HG03103 (cell line): ENCODE results near the gene SGK1.
"Not testable (repeated sequence)": the region's sequence is repeated elsewhere in the genome, so short reads cannot be mapped to it uniquely, and the experiment has no call there.

ENCODE experiments used
- ATAC-seq: cut with Tn5 transposase; IDR thresholded peaks from one replicate; pipeline ENCODE4 v1.9.1; 2021; ENCODE audit warnings: low read depth; ENCODE audit not compliant: unreplicated experiment

Gene SGK1

DNA sequence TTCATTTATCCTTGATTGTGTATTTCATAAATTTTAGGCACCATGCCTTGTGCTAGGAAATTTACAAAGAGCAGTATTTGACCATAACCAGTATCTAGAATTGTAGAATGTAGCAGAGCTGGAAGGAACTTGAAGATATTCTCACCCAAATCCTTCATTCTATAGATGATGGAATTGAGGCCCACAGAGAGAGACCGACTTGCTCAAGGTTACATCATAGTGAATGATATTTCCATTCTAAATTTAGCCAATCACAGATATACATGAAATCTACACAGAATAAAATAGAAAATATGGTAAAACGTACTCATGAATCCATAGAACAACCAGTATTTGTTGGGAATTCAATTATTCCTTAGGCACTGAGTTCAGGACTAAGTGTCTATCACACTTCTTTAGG is 10.9 kb upstream of the SGK1 start:
- no peak for ATAC-seq

GRCh38 chr6:134328138-134328537 is 10.2 kb upstream of the SGK1 start:
- no peak for ATAC-seq

DNA sequence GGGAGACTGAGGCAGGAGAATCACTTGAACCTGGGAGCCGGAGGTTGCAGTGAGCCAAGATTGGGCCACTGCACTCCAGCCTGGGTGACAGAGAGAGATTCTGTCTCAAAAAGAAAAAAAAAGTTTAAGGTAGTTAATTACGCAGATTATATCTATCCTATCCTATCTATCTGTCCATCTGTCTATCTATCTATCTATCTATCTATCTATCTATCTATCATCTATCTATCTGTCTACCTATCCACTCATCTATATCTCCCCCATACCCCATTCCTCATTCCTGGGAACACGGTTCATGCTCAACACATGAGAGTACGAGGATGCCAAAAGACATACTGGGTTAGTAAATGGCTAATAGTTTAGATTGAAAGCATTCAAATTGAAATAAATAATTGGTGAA is 8.3 kb upstream of the SGK1 start:
- not testable (repeated sequence) for ATAC-seq

DNA sequence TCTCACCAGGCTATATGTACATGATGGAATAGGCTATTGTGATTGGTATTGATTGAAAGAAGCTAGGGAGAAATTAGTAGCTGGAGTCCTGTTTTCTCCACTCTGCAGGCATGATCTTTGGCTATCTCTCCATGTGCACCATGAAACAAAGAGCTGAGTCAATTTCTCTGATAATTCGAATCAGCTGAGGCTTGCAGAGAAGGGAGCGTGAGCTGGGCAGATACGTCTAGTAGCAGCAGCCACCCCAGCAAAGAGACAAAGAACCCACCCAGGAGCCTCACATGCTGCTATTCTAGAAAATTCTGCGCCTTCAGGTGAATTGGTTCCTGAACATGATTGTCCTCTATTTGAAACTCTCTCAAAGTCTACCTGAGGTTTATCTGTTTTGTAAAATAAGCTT is 6.9 kb upstream of the SGK1 start:
- ATAC-seq = no peak

- ATAC-seq = no peak
These were observed 6.2 kb upstream of the SGK1 start for GRCh38 chr6:134324141-134324540.

DNA sequence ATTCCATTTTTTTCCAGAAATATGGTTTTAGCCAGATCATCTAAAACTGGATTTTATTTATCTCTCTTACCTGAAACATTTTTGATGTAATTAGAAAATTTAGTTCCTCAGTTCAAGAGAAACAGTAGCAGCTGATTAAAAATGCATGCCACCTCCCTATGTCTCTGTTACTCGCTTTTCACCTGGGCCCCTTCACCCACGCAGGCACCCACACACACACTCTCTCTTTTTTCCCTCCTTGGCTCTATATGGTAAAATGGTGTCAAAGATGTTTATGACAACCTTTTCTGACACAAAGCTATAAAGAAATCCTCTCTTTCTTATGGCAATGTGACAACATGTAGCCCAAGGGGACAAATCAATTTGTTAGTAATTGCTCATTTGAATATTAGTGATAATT is 5.8 kb upstream of the SGK1 start:
- no peak for ATAC-seq

- no peak for ATAC-seq
These were observed 5.4 kb upstream of the SGK1 start for GRCh38 chr6:134323294-134323693.

GRCh38 chr6:134322216-134322615 is 4.3 kb upstream of the SGK1 start:
- no peak for ATAC-seq

GRCh38 chr6:134321246-134321645 is 3.3 kb upstream of the SGK1 start:
- ATAC-seq = no peak

DNA sequence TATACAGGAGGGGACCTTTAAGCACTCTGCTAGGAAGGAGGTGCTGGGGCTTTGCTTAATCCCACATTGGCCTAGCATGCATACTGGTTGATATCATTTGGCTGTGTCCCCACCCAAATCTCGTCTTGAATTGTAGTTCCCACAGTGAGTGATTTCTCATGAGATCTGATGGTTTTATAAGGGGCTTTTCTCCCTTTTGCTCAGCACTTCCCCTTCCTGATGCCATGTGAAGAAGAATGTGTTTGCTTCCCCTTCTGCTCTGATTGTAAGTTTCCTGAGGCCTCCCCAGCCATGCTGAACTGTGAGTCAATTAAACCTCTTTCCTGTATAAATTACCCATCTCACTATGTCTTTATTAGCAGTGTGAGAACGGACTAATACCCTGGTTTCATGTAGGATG is 1.8 kb upstream of the SGK1 start:
- ATAC-seq = not testable (repeated sequence)

GRCh38 chr6:134318974-134319281 is 1.0 kb upstream of the SGK1 start:
- ATAC-seq = no peak

- ATAC-seq = no peak
These were observed 493 bp upstream of the SGK1 start for GRCh38 chr6:134318236-134318973.

DNA sequence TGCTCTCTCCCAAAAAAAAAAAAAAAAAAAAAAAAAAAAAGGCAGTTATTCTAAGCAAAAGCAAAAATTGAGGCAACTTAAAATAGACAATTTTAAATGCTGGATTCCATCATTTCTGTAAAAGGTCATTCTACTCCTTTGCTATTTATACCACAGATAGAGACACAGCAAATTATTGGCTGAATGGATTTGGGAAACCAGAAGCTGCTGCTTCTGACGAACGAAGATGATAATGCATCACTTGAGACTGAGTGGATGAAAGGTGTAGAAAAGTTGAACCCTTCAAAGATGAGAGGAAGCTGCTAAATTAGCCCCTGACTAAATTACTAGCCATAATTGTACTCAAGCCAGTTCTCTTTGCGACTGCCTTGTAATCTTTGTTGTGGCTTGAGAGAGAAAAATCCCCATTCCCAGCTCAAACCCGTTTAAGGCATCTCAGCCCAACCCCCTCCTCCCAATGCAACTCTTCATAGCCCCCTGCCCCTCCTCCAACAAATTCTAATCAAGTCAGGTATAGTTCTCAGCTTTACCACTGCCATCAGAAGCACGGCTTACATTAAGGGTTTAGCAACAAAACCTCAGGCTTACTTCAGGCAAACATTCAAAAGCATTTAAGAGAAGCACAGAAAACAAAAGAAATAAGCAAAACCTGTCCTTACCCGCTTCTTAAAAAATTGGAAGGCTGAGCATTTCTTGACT is 1.0 kb downstream of the SGK1 start:
- ATAC-seq = no peak

DNA sequence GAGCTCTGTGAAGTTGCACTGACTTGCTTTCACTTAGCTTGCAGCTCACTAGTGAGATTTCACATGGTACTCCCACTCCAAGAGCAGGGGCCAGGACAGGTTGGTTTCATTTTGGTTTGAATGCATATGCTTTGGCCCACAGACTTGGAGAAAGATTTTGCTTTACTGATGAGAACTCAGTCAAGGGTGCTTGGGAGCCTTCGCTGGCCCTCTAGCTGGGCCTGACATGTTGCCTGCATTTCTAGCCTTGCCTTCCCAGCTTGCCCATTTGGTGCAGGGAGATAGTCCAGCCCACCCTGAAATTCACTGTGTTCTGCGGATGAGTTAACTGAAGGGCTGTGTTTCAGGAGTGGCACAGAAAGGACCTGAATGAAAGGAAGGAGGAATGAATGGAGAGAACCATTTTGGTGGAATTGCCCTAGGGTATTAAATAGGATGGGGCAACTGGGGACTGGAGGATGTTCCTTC is 1.9 kb downstream of the SGK1 start:
- no peak for ATAC-seq

- no peak for ATAC-seq
These were observed 2.7 kb downstream of the SGK1 start for GRCh38 chr6:134315189-134315588.

- ATAC-seq = no peak
These were observed 3.7 kb downstream of the SGK1 start for GRCh38 chr6:134314006-134314821.

GRCh38 chr6:134312038-134312660 is 5.8 kb downstream of the SGK1 start:
- ATAC-seq = no peak

DNA sequence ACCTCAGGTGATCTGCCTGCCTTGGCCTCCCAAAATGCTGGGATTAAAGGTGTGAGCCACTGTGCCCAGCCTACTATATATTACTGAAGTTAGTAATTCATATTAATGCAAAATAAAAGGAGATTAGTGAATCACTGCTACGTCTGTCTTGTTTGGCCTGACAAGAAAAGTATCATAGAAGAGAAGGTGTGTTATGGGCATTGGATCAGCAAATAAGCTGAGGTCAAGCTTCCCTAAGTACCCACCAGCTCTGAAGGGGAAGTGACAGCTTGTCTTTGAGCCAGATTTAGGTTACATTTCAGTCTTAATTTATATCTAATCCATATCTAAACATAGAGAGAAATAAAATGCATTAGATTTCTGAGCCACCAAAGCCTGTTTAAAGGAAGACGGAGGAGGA is 7.1 kb downstream of the SGK1 start:
- no peak for ATAC-seq

DNA sequence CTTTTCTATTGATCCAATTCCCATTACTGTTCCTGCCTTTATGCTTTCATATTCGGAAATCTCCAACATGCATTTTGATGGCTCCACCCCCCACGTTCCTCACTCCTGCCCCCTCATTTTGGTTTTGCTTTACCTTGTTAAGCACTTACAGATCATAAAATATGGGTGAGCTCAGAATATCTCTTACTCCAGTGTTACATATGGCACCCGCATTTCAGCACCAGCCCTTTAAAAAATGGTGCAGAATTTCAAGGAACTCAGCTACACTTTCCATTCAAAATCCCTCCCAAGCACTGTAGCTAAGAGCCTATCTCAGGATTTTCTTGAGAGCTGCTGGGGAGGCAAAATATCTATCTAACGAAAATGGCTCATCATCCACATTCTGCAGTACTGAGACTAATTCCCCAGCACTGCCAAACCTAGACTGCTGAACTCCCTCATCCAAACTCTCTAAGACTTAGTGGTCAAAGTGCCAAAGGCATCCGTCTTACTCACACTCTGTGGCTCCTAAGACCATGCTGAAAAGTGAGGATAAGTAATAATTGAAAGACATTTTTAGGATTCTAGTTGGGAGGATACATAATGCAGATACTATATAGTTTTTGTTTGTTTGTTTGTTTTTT is 7.8 kb downstream of the SGK1 start:
- ATAC-seq = no peak

DNA sequence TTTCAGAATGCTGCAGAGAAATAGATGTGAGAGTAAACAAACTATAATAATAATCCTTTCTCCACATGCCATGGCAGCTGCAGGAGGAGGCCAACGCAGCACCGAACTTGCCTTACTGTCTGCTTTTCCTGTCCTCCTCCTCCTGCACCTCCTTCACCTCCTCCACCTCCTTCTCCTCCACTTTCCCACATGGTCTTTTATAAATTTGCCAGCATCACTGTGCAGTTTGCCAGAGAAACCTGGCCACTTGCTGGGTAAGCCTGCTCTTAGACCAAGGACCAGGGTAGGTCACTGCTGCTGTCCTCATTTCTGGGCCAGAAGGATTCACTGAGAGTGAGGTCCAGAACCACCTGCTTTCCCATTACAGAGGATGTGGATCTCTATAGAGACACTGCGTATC is 8.7 kb downstream of the SGK1 start:
- ATAC-seq = no peak

DNA sequence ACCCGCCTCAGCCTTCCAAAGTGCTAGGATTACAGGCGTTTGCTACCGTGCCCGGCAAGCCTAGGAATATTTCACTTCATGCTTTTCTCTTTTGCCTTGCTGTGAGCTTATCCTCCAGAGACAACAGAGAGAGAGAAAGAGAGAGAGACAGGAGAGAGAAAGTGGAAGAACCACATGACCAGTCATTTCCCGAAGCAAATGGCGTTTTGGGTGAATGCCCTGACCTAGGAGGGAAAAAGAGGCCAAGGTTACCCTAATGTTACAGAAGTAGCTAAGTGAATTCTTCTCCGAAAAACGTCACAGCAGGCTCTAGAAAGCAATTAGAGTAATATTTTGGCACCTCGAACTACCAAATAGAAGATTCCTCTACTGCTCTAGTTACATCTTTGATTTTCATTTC is 9.1 kb downstream of the SGK1 start:
- ATAC-seq = no peak
